ENCODE data around the gene GPR39. TPM values are rescaled to one million over a fixed set of nuclear protein-coding genes. Genes with fewer than 3 reads are reported as not detected.

Gene GPR39
- total and polyA plus RNA-seq, 2 donors (not counting 3 experiments of a cell fraction or from before 2014, with no cell fraction given): 0.03 to 0.20 TPM

GRCh38 chr2:132419235-132419634 lies 2.6 kb downstream of the GPR39 start:
- Histone ChIP-seq H3K4me2 (ENCODE audit: insufficient read depth, low read length) (no peak overlapping the region), H3K9me1 (replicated peaks; ENCODE audit: control insufficient read depth, extremely low read depth, insufficient read depth, low read length) (no peaks in the 10 kb centered on the region), H3K4me3 (replicated peaks in 1 of 3; ENCODE audit: insufficient read depth in 1 of 3, low read depth in 1 of 3, low read length in 3 of 3) (no peak overlapping the region), H3K36me3 (ENCODE audit: control insufficient read depth in 2 of 2, extremely low read depth in 1 of 2, insufficient read depth in 2 of 2, low read length in 2 of 2) (no peaks in the 10 kb centered on the region), H3K4me1 (ENCODE audit: control insufficient read depth, extremely low read depth, insufficient read depth, low read length) (peaks cover 5% of the 10 kb centered on the region), H3K27ac (ENCODE audit: insufficient read depth, low read depth, low read length) (no peak overlapping the region), H2AFZ (ENCODE audit: low read depth, low read length) (no peak overlapping the region), H4K20me1 (replicated peaks; ENCODE audit: control insufficient read depth, extremely low read depth, insufficient read depth, low read length) (no peaks in the 10 kb centered on the region), H3K27me3 (ENCODE audit: control insufficient read depth in 2 of 2, insufficient read depth in 2 of 2, low read length in 2 of 2) (no peaks in the 10 kb centered on the region), H3K9ac (replicated peaks; ENCODE audit: extremely low read depth, insufficient read depth, low read length) (no peak overlapping the region), H3K79me2 (ENCODE audit: control insufficient read depth, insufficient read depth, low read length) (no peaks in the 10 kb centered on the region), H3K9me3 (replicated peaks; ENCODE audit: control insufficient read depth, insufficient read depth, low read length) (no peaks in the 10 kb centered on the region)
- FAIRE-seq: no peak
- POLR2A ChIA-PET: no interaction called here
- TF ChIP-seq POLR2AphosphoS5 (IDR thresholded peaks at IDR 0.05; ENCODE audit: insufficient read depth, low read depth, low read length) (no peak), POLR2A (IDR thresholded peaks at IDR 0.05; ENCODE audit: low read depth, low read length) (no peak), EZH2 (IDR thresholded peaks at IDR 0.05; ENCODE audit: borderline replicate concordance, low read depth, low read length, severe bottlenecking) (no peak), JUN (IDR thresholded peaks at IDR 0.05; ENCODE audit: borderline replicate concordance, insufficient read depth, insufficient read length, low read depth) (no peak), MYC (IDR thresholded peaks at IDR 0.05; ENCODE audit: low read depth, low read length) (no peak), MAX (IDR thresholded peaks at IDR 0.05; ENCODE audit: insufficient read depth, insufficient read length) (no peak), GATA2 (IDR thresholded peaks at IDR 0.05; ENCODE audit: insufficient read depth, insufficient read length, low read depth, low read length) (no peak), FOS (IDR thresholded peaks at IDR 0.05; ENCODE audit: borderline replicate concordance, insufficient read depth, low read length) (no peak), CTCF (IDR thresholded peaks at IDR 0.05; ENCODE audit: extremely low read depth in 1 of 2, insufficient read depth in 1 of 2, low read depth in 1 of 2, low read length in 2 of 2) (no peak)
- dilution Hi-C loops (cut with MboI; ENCODE audit: extremely low pct_ligation_motif_present, low sequenced_read_pairs) (no loop called here), intact Hi-C loops (cut with micrococcal nuclease) (no loop called here)
- no TSS peak for BruUV-seq (replicated peaks)
- CTCF ChIA-PET: interaction anchor here (1.0 kb wide), 1 partner anchor 30 kb away, joined by 3 read pairs; no protein-coding TSS in a partner anchor
- DNase-seq (ENCODE audit: low read depth, low spot score): no peak
